Sciatic nerve (tissue), 2 donors: Measurements from ENCODE around the gene VOPP1. TPM values are rescaled to one million over a fixed set of nuclear protein-coding genes. Genes with fewer than 3 reads are reported as not detected.

Experiments
- ATAC-seq: fragments of 200-7000 bp; cut with Tn5 transposase; one replicate; pipeline ENCODE4 v1.9.1; 2020; ENCODE audit warnings: mild to moderate bottlenecking, moderate library complexity
- DNase-seq: peaks from one replicate; pipeline ENCODE4 v3.0.0-alpha.2; 2020; ENCODE audit warnings: low spot score
- intact Hi-C: fragments of 100-400 bp; cut with DNase I; formaldehyde crosslinking; loops from one replicate; pipeline ENCODE4 v1.14.2; 2022
- total RNA-seq: library from RNA; stranded (reverse); fragmentation: NEBNext Ultra II Directional; extraction: Animal tissue kit (Norgen Biotek cat#: 25700); gene quantifications from one replicate; pipeline ENCODE4 v1.2.1, GENCODE V29; 2021
- donor health status: DM: no; HTN: no; CAD: no.
- donor health status: DM: no; HTN: no; CAD: no.

VOPP1 gene
- total RNA-seq, 1 donor from 2014 or later = 66.2 TPM

GRCh38 chr7:55502124-55502857 lies 70.0 kb downstream of the VOPP1 start:
- ATAC-seq (no peak), DNase-seq (peak; percentile 26)
- intact Hi-C loops = no loop called here

GRCh38 chr7:55501611-55502010 lies 70.7 kb downstream of the VOPP1 start:
- no peak for DNase-seq
- ATAC-seq = no peak
- intact Hi-C loops = no loop called here

- intact Hi-C loops = no loop called here
- ATAC-seq = no peak
- peak; percentile 28 for DNase-seq
Measured at GRCh38 chr7:55500117-55500756, 72.1 kb downstream of the VOPP1 start.

GRCh38 chr7:55499591-55499990 lies 72.7 kb downstream of the VOPP1 start:
- DNase-seq (peak; percentile 41), ATAC-seq (no peak)
- intact Hi-C loops = no loop called here

GRCh38 chr7:55498770-55499169 lies 73.5 kb downstream of the VOPP1 start:
- intact Hi-C loops = no loop called here
- peak; percentile 51 for DNase-seq
- no peak for ATAC-seq

GRCh38 chr7:55498142-55498541 lies 74.2 kb downstream of the VOPP1 start:
- ATAC-seq (no peak), DNase-seq (no peak)
- intact Hi-C loops = no loop called here

- DNase-seq = peak; percentile 26
- intact Hi-C loops = no loop called here
- no peak for ATAC-seq
Measured at GRCh38 chr7:55497521-55497920, 74.8 kb downstream of the VOPP1 start.

GRCh38 chr7:55496906-55497305 lies 75.4 kb downstream of the VOPP1 start:
- no peak for ATAC-seq
- intact Hi-C loops = no loop called here
- peak; percentile 36 for DNase-seq

GRCh38 chr7:55494951-55495350 lies 77.4 kb downstream of the VOPP1 start:
- intact Hi-C loops = no loop called here

GRCh38 chr7:55493408-55493807 lies 78.9 kb downstream of the VOPP1 start:
- ATAC-seq = no peak

More at GRCh38 chr7:55494951-55495350, 77.4 kb downstream of the VOPP1 start:
- ATAC-seq (no peak), DNase-seq (peak; percentile 27)

GRCh38 chr7:55491346-55491745 lies 81.0 kb downstream of the VOPP1 start:
- DNase-seq (peak; percentile 13), ATAC-seq (no peak)
- intact Hi-C loops = no loop called here

More at GRCh38 chr7:55493408-55493807, 78.9 kb downstream of the VOPP1 start:
- intact Hi-C loops = no loop called here
- DNase-seq = peak; percentile 28

- ATAC-seq = no peak
- intact Hi-C loops = no loop called here
- DNase-seq = no peak
Measured at GRCh38 chr7:55490099-55490498, 82.2 kb downstream of the VOPP1 start.

- DNase-seq (no peak), ATAC-seq (no peak)
- intact Hi-C loops = no loop called here
Measured at GRCh38 chr7:55489552-55489951, 82.8 kb downstream of the VOPP1 start.

- DNase-seq (no peak), ATAC-seq (no peak)
- intact Hi-C loops = no loop called here
Measured at GRCh38 chr7:55488804-55489340, 83.4 kb downstream of the VOPP1 start.

- intact Hi-C loops = no loop called here
- ATAC-seq (peak; percentile 11), DNase-seq (no peak)
Measured at GRCh38 chr7:55488216-55488615, 84.1 kb downstream of the VOPP1 start.

GRCh38 chr7:55486991-55487390 lies 85.3 kb downstream of the VOPP1 start:
- intact Hi-C loops = no loop called here
- ATAC-seq = no peak
- DNase-seq = no peak

- intact Hi-C loops = no loop called here
- no peak for DNase-seq
- no peak for ATAC-seq
Measured at GRCh38 chr7:55486192-55486590, 86.1 kb downstream of the VOPP1 start.

- DNase-seq = no peak
- ATAC-seq = peak; percentile 73
- intact Hi-C loops = no loop called here
Measured at GRCh38 chr7:55485501-55486191, 86.7 kb downstream of the VOPP1 start.

- ATAC-seq (peak; percentile 32), DNase-seq (no peak)
- intact Hi-C loops = no loop called here
Measured at GRCh38 chr7:55484834-55485233, 87.5 kb downstream of the VOPP1 start.

GRCh38 chr7:55484241-55484640 lies 88.1 kb downstream of the VOPP1 start:
- intact Hi-C loops = no loop called here
- DNase-seq (no peak), ATAC-seq (no peak)
